Left ventricle myocardium inferior (tissue), 1 donor: ENCODE results near the gene SNRNP200. TPM values are rescaled to one million over a fixed set of nuclear protein-coding genes. Genes with fewer than 3 reads are reported as not detected.

Source experiments
- DNase-seq: peaks from one replicate; pipeline ENCODE4 v3.0.0-alpha.2; 2020
- H3K27ac ChIP-seq: fragments of 200-600 bp; replicated peaks from 2 replicates; pipeline ENCODE4 v1.8.0; 2021
- H3K27me3 ChIP-seq: fragments of 200-600 bp; 2 replicates; pipeline ENCODE4 v1.8.0; 2021; ENCODE audit warnings: low read depth
- H3K36me3 ChIP-seq: fragments of 200-600 bp; 2 replicates; pipeline ENCODE4 v1.8.0; 2021
- H3K4me1 ChIP-seq: fragments of 200-600 bp; 2 replicates; pipeline ENCODE4 v1.8.0; 2021
- H3K4me3 ChIP-seq: fragments of 200-600 bp; 2 replicates; pipeline ENCODE4 v1.8.0; 2021; ENCODE audit warnings: mild to moderate bottlenecking, moderate library complexity
- H3K9me3 ChIP-seq: fragments of 200-600 bp; replicated peaks from 2 replicates; pipeline ENCODE4 v1.8.0; 2021
- intact Hi-C: fragments of 100-400 bp; cut with micrococcal nuclease; formaldehyde crosslinking; loops from one replicate; pipeline ENCODE4 v1.11.0; 2022
- total RNA-seq: library from RNA; stranded (reverse); fragmentation: NEBNext Ultra II Directional; extraction: Animal tissue kit (Norgen Biotek cat#: 25700); gene quantifications from one replicate; pipeline ENCODE4 v1.2.1, GENCODE V29; 2021
- TF ChIP-seq, protein P1 (sequence below): fragments of 200-600 bp; IDR thresholded peaks from 2 replicates; pipeline ENCODE4 v1.8.0; 2021; ENCODE audit warnings: antibody characterized with exemption, mild to moderate bottlenecking, borderline replicate concordance
- donor health status: DM: no; HTN: yes; CAD: no; lungs with severe emphysema.

SNRNP200 gene
- total RNA-seq, 1 donor from 2014 or later, result 54.8 TPM

DNA sequence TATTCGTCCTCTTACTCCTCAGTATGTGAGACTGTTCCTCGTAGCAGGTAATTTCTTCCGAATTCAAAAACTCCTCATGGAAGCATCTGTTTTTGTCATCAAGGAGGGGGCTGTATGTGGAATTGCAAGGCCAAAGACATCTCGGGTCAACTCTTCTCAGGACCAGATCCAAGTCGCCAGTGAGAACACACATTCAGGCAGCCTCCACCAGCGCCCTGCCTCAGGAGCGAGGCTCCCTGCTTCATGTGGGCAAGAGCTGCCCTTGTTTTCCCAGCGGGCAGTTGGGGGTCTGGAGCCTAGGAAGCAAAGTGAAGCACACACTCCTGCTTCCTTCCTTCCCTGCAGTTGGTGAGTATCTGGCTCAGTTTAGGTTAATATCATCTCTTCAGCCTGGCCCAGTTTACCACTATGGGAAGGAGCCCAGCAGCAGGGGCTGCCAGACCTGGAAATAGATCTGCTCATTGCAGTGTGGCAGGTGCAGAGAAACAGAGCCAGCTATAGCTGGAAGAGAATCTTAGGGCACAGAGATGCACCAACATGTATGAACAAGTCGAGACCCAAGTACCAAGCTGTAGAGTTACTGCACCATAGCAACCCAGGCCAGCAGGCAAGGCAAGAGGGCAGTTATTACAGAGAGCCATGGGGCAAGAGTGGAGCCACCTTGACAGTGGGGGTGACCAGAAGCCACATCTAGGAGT is 64.9 kb downstream of the SNRNP200 start:
- Histone ChIP-seq H3K4me3 (no peak overlapping the region), H3K27me3 (no peaks in the 10 kb centered on the region), H3K4me1 (peaks cover 39% of the 10 kb centered on the region), H3K9me3 (no peaks in the 10 kb centered on the region), H3K36me3 (no peaks in the 10 kb centered on the region), H3K27ac (peak overlapping the region; percentile 71)
- TF ChIP-seq, protein P1, sequence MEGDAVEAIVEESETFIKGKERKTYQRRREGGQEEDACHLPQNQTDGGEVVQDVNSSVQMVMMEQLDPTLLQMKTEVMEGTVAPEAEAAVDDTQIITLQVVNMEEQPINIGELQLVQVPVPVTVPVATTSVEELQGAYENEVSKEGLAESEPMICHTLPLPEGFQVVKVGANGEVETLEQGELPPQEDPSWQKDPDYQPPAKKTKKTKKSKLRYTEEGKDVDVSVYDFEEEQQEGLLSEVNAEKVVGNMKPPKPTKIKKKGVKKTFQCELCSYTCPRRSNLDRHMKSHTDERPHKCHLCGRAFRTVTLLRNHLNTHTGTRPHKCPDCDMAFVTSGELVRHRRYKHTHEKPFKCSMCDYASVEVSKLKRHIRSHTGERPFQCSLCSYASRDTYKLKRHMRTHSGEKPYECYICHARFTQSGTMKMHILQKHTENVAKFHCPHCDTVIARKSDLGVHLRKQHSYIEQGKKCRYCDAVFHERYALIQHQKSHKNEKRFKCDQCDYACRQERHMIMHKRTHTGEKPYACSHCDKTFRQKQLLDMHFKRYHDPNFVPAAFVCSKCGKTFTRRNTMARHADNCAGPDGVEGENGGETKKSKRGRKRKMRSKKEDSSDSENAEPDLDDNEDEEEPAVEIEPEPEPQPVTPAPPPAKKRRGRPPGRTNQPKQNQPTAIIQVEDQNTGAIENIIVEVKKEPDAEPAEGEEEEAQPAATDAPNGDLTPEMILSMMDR, result no peak
- DNase-seq, result no peak
- intact Hi-C loops, result no loop called here

DNA sequence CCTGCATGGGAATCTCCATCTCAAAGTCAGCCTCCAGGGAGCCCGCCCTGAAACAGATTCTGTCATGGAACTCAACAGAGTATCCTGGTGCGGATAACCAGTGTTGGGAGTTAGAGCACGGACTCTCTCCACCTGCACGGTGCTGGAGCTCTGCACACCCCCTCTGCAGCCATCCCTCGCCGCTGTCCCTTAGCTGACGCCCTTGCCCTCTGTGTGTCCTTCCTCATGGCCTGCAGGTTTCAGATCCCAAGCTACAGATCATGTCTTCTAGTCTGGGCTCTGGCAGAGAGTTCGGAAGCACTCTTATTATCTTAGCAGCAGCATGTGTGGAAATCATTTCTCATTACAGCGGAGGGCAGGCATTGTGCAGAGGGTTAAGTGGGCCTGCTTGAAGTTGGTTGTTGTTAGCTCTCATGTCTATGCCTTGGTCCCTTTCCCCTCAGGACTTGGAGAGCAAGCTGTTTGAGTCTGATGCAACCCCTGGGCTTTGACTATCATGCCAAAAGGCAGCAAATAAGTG is 65.5 kb downstream of the SNRNP200 start:
- no peak for DNase-seq
- peaks cover 39% of the 10 kb centered on the region for H3K4me1 ChIP-seq
- peak overlapping the region; percentile 71 for H3K27ac ChIP-seq
- intact Hi-C loops, result no loop called here
- H3K27me3 ChIP-seq, result no peaks in the 10 kb centered on the region
- TF ChIP-seq, protein P1, result no peak
- no peak overlapping the region for H3K4me3 ChIP-seq
- no peaks in the 10 kb centered on the region for H3K36me3 ChIP-seq
- no peaks in the 10 kb centered on the region for H3K9me3 ChIP-seq

DNA sequence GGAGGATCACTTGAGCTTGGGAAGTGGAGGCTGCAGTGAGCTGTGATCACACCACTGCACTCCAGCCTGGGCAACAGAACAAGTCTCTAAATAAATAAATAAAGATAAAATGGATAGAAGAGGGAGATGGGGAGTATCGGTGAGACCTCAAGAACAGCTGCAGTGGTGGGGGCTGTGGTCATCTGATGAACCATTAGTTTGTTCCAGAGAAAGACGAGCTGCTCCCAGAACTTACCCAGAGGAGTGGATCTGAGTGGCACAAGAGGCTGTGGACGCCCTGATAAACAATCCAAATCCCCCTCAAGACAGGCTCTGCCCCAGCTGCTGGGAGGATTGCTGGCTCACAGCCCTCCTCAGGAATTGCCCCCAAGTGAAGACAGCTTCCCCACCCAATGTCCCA is 66.3 kb downstream of the SNRNP200 start:
- no peak for DNase-seq
- Histone ChIP-seq H3K27ac (no peak overlapping the region), H3K4me1 (peaks cover 39% of the 10 kb centered on the region), H3K4me3 (no peak overlapping the region), H3K36me3 (no peaks in the 10 kb centered on the region), H3K27me3 (no peaks in the 10 kb centered on the region), H3K9me3 (no peaks in the 10 kb centered on the region)
- intact Hi-C loops, result no loop called here
- TF ChIP-seq, protein P1, result no peak

DNA sequence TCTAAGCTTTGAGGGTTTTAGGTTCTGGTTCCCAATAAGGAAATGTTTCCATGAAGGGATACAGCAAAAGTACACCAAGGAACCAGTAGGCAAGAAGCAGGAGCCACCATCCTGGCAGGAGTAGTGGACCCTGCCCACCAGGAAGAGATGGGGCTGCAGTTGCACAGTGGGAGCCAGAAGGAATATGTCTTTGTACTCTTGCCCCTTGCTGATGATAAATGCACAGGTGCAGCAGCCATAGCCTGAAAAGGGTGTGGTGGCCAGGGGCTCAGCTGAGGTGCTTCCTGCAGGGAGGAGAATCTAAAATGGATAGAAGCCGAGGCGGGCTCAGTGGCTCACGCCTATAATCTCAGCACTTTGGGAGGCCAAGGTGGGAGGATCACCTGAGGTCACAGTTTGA is 67.1 kb downstream of the SNRNP200 start:
- Histone ChIP-seq H3K27ac (no peak overlapping the region), H3K36me3 (no peaks in the 10 kb centered on the region), H3K4me3 (no peak overlapping the region), H3K9me3 (no peaks in the 10 kb centered on the region), H3K27me3 (no peaks in the 10 kb centered on the region), H3K4me1 (peaks cover 39% of the 10 kb centered on the region)
- DNase-seq, result no peak
- TF ChIP-seq, protein P1, result no peak
- intact Hi-C loops, result no loop called here

DNA sequence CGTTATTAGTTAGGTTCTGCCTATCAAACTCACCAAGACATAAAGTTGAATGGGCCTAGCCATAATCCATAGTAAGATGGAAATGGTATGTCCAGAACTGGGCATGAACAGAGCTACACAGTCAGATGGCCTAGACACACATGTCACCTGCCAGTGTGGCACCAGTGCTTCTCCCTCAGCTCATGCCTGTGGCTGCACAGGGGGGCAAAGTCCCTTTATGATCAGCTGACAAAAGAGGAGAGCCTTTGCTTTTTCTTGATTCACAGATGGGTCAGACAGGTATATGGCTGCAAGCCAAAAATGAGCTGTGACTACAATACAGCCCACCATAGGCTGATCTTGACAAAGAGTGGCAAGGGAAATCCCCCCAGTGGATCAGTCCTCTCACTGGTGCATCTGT is 68.5 kb downstream of the SNRNP200 start:
- H3K36me3 ChIP-seq, result no peaks in the 10 kb centered on the region
- intact Hi-C loops, result no loop called here
- no peak for DNase-seq
- peaks cover 28% of the 10 kb centered on the region for H3K4me1 ChIP-seq
- no peaks in the 10 kb centered on the region for H3K27me3 ChIP-seq
- no peaks in the 10 kb centered on the region for H3K9me3 ChIP-seq
- TF ChIP-seq, protein P1, result no peak
- H3K4me3 ChIP-seq, result no peak overlapping the region
- no peak overlapping the region for H3K27ac ChIP-seq
